Mononuclear cell (primary cell): Measurements from ENCODE around the gene LEFTY1. TPM values are rescaled to one million over a fixed set of nuclear protein-coding genes. Genes with fewer than 3 reads are reported as not detected.
"Not testable (repeated sequence)": the region's sequence is repeated elsewhere in the genome, so short reads cannot be mapped to it uniquely, and the experiment has no call there.

Experiments used
- H3K27me3 ChIP-seq: 2 replicates; pipeline ENCODE4 v1.6.0; 2011; ENCODE audit warnings: low read length, control low read depth; ENCODE audit not compliant: insufficient read depth
- H3K4me1 ChIP-seq: 2 replicates; pipeline ENCODE4 v1.5.1; 2011; ENCODE audit warnings: mild to moderate bottlenecking, low read length, control low read depth; ENCODE audit not compliant: insufficient read depth
- H3K4me3 ChIP-seq: 2 replicates; pipeline ENCODE4 v1.5.1; 2011; ENCODE audit warnings: mild to moderate bottlenecking, low read length, moderate library complexity
- H3K9me3 ChIP-seq: 2 replicates; pipeline ENCODE4 v1.5.1; 2011; ENCODE audit warnings: low read depth, mild to moderate bottlenecking, control low read depth, low read length
- total RNA-seq: library from RNA; depleted of rRNA; stranded (reverse); fragments of >200 nt; gene quantifications from one replicate; pipeline ENCODE4 v1.2.3, GENCODE V29; 2012

LEFTY1 gene
- total RNA-seq, 1 donor: 0.84 TPM

DNA sequence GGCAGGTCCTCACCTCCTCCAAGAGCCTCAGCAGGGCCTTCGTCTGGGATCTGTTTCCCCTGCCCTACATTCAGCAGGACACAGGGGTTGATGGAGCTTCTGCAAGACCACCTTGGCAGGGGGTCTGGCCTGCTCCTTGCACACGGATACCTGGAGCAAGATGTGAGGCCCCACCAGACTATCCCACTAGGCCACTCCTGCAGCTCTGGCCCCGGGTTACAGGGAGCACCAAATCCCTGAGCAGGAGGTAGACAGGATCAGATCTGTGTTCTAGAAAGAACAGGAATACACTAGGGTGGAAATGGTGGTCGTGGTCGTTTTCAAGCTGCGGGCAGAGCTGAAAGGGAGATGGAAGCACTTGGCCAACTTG, 45.5 kb downstream of the LEFTY1 start:
- Histone ChIP-seq H3K27me3 (no peaks in the 10 kb centered on the region), H3K9me3 (no peaks in the 10 kb centered on the region), H3K4me3 (no peak overlapping the region), H3K4me1 (peaks cover 20% of the 10 kb centered on the region)

DNA sequence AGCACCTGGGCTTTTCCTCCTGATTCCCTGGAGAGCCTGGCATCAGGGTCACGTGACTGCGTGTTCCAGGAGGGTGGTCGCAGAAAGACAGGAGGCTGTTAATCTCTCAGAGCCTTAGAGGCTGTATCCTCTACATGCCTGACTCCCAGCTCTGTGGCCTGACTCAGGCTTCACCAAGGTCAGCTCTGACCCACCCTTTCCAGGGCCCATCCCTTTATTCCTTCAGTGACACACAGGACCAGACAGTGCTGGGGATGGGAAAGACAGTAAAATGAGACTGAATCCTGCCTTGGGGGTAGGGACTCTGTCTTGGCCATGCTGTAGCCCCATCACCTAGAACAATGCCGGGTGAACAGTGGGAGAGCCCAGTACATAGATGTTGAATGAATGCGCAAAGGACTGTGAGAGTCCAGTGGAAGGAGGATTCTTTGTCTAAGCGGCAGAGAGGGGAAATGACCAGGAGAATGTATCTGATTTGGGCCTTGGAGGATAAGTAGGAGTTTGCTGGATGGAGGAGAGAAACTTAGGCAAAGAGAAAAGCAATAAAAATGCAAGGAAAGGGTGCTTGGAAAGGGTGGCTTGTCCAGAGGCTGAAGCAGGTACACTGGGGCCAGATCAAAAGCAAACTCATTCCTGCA, 46.0 kb downstream of the LEFTY1 start:
- Histone ChIP-seq H3K9me3 (no peaks in the 10 kb centered on the region), H3K4me3 (no peak overlapping the region), H3K27me3 (no peaks in the 10 kb centered on the region), H3K4me1 (peaks cover 15% of the 10 kb centered on the region)

DNA sequence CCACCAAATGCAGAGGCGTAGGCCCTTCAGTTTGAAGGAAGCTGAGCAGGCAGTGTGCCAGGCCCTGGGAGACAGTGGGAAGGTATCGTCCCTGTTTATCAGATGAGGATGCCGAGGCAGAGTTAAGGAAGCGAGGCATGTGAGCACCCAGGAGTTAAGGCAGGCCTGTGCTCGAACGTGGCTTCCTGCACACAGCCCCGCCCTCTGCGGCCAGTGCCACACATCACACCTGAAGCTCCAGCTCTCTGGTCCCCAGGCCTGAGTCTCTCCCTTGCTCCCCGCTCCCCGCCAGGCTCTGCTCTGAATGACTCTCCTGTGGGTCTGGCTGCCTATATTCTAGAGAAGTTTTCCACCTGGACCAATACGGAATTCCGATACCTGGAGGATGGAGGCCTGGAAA, 46.9 kb downstream of the LEFTY1 start:
- Histone ChIP-seq H3K4me3 (no peak overlapping the region), H3K9me3 (no peaks in the 10 kb centered on the region), H3K27me3 (no peaks in the 10 kb centered on the region), H3K4me1 (peaks cover 6% of the 10 kb centered on the region)

DNA sequence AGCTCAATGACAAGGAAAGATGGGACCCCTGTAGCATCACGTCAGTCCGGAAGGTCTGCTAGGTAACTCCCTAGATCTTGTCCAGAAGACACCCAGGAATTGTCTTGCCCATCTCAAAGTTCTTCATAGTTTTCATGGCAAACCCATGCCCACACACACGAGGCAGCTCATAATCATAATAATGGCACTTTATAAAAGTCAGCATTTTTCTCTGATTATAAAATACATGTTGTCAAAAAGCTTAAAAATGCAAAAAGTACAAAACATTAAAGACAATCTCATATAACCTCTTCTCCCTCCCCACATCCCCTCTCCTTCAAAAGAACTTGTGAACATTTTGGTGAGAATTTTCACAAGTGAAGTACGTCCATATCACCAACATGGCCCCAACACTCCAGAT, 48.2 kb downstream of the LEFTY1 start:
- no peak overlapping the region for H3K4me3 ChIP-seq

DNA sequence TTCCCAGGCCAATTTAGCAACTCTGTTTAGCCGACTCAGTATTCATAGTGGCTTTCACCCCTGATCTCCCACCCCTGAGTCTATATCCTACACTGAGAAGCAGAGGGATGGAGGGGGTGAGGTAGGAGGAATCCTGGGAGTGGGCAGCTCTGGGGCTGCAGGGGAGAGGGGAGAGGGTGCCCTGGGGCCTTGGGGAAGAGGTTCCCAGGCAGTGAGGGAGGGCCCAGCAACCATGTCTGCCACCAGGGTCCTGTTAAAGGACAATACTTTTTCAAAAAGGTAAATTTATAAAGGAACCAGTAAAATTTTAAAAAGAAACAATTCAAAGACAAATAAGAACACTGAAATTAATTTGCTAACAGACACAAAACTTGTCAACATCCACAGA, 48.7 kb downstream of the LEFTY1 start:
- no peaks in the 10 kb centered on the region for H3K9me3 ChIP-seq
- H3K4me3 ChIP-seq: no peak overlapping the region
- no peaks in the 10 kb centered on the region for H3K27me3 ChIP-seq
- peaks cover 3% of the 10 kb centered on the region for H3K4me1 ChIP-seq

More for the DNA sequence above, 48.2 kb downstream of the LEFTY1 start:
- Histone ChIP-seq H3K4me1 (peaks cover 3% of the 10 kb centered on the region), H3K9me3 (no peaks in the 10 kb centered on the region), H3K27me3 (no peaks in the 10 kb centered on the region)

DNA sequence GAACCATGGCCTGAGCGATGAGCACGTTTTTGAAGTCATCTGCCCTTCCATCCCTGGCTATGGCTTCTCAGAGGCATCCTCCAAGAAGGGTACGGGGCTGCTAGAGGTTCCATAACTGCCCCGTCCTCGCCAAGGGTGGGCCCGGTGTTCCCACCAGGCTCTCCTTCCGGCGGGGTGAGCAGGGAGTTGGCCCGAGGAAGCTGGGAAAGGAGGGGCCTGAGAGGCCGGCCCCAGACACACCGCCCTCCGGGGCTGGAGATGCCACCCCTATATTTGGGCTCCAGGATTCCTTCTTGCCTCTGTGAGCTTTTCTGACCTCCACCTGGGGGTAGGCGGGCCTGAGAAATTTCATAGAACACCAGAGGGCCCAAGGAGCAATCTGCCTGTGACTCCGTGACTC, 50.2 kb downstream of the LEFTY1 start:
- H3K4me1 ChIP-seq: peaks cover 3% of the 10 kb centered on the region
- H3K4me3 ChIP-seq: no peak overlapping the region
- H3K9me3 ChIP-seq: no peaks in the 10 kb centered on the region
- H3K27me3 ChIP-seq: no peaks in the 10 kb centered on the region

DNA sequence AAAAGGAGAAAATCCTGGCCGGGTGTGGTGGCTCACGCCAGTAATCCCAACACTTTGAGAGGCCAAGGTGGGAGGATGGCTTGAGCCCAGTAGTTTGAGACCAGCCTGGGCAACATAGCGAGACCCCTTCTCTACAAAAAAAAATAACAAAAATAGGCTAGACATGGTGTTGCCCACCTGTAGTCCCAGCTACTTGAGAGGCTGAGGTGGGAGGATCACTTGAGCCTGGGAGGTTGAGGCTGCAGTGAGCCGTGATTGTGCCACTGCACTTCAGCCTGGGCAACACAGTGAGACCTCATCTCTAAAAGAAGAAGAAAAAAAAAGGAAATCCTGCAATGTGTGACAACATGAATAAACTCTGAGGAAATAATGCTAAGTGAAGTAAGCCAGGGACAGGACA, 52.6 kb downstream of the LEFTY1 start:
- not testable (repeated sequence) for H3K4me1 ChIP-seq

More for the DNA sequence above, 52.6 kb downstream of the LEFTY1 start:
- not testable (repeated sequence) for H3K27me3 ChIP-seq, H3K9me3 ChIP-seq, H3K4me3 ChIP-seq

Other genes starting within 250 kb of the LEFTY1 start
- gene ENAH, start 236.0 kb downstream of the LEFTY1 start, total RNA-seq: 0.52 TPM
- 136 TPM for gene SRP9, start 111.3 kb downstream of the LEFTY1 start, total RNA-seq
- gene EPHX1, start 79.0 kb downstream of the LEFTY1 start, total RNA-seq: 3.3 TPM
- gene TMEM63A, start 6.8 kb downstream of the LEFTY1 start, total RNA-seq: 56.0 TPM
- 15.1 TPM for gene PYCR2, start 35.1 kb upstream of the LEFTY1 start, total RNA-seq
- not detected for gene LEFTY2, start 52.1 kb upstream of the LEFTY1 start, total RNA-seq
- 72.5 TPM for gene SDE2, start 110.2 kb upstream of the LEFTY1 start, total RNA-seq
- gene H3-3A, start 173.6 kb upstream of the LEFTY1 start, total RNA-seq: 399 TPM